Activated T-cell treated with anti-CD3 and anti-CD28 coated beads, Interleukin-2, amount 50 U/mL, for 24 hours (primary cell): ENCODE measurements around the gene BABAM2.

ENCODE experiments used
- DNase-seq: peaks from one replicate; pipeline ENCODE4 v3.0.0-alpha.2; 2020
- H3K27ac Mint-ChIP-seq: 2 replicates; pipeline ENCODE4 v1.8.0; 2020; ENCODE audit warnings: mild to moderate bottlenecking, mixed read lengths
- H3K27me3 Mint-ChIP-seq: 2 replicates; pipeline ENCODE4 v1.8.0; 2020; ENCODE audit warnings: mixed read lengths
- H3K36me3 Mint-ChIP-seq: 2 replicates; pipeline ENCODE4 v1.8.0; 2020; ENCODE audit warnings: low read depth, mixed read lengths
- H3K4me1 Mint-ChIP-seq: 2 replicates; pipeline ENCODE4 v1.8.0; 2020; ENCODE audit warnings: low read depth, mixed read lengths
- H3K4me3 Mint-ChIP-seq: 2 replicates; pipeline ENCODE4 v1.8.0; 2020; ENCODE audit warnings: mild to moderate bottlenecking, moderate library complexity, mixed read lengths
- H3K9me3 Mint-ChIP-seq: 2 replicates; pipeline ENCODE4 v1.8.0; 2020; ENCODE audit warnings: mixed read lengths

Gene BABAM2

GRCh38 chr2:27931361-27931950 is 40.9 kb downstream of the BABAM2 start:
- Mint-ChIP-seq H3K27ac (no peak overlapping the region), H3K4me3 (no peak overlapping the region), H3K36me3 (peaks cover 49% of the 10 kb centered on the region), H3K9me3 (no peaks in the 10 kb centered on the region), H3K4me1 (peaks cover 9% of the 10 kb centered on the region), H3K27me3 (no peaks in the 10 kb centered on the region)
- DNase-seq, result no peak

- no peak overlapping the region for H3K4me3 Mint-ChIP-seq
- no peak overlapping the region for H3K27ac Mint-ChIP-seq
- H3K36me3 Mint-ChIP-seq, result peaks cover 47% of the 10 kb centered on the region
- H3K4me1 Mint-ChIP-seq, result peaks cover 11% of the 10 kb centered on the region
- no peak for DNase-seq
- no peaks in the 10 kb centered on the region for H3K27me3 Mint-ChIP-seq
- H3K9me3 Mint-ChIP-seq, result no peaks in the 10 kb centered on the region
These were observed 41.9 kb downstream of the BABAM2 start for GRCh38 chr2:27932396-27932795.

GRCh38 chr2:27935026-27935425 is 44.5 kb downstream of the BABAM2 start:
- peaks cover 46% of the 10 kb centered on the region for H3K36me3 Mint-ChIP-seq

GRCh38 chr2:27940090-27940671 is 49.7 kb downstream of the BABAM2 start:
- H3K36me3 Mint-ChIP-seq, result peaks cover 30% of the 10 kb centered on the region

More at GRCh38 chr2:27935026-27935425, 44.5 kb downstream of the BABAM2 start:
- Mint-ChIP-seq H3K9me3 (no peaks in the 10 kb centered on the region), H3K4me1 (peaks cover 19% of the 10 kb centered on the region), H3K27ac (no peak overlapping the region), H3K27me3 (no peaks in the 10 kb centered on the region), H3K4me3 (no peak overlapping the region)
- DNase-seq, result no peak

GRCh38 chr2:27940982-27941381 is 50.5 kb downstream of the BABAM2 start:
- H3K4me1 Mint-ChIP-seq, result peaks cover 28% of the 10 kb centered on the region
- H3K4me3 Mint-ChIP-seq, result no peak overlapping the region
- no peaks in the 10 kb centered on the region for H3K9me3 Mint-ChIP-seq
- DNase-seq, result no peak
- H3K36me3 Mint-ChIP-seq, result peaks cover 26% of the 10 kb centered on the region
- no peaks in the 10 kb centered on the region for H3K27me3 Mint-ChIP-seq
- H3K27ac Mint-ChIP-seq, result no peak overlapping the region

More at GRCh38 chr2:27940090-27940671, 49.7 kb downstream of the BABAM2 start:
- H3K9me3 Mint-ChIP-seq, result no peaks in the 10 kb centered on the region
- peaks cover 26% of the 10 kb centered on the region for H3K4me1 Mint-ChIP-seq
- no peak overlapping the region for H3K27ac Mint-ChIP-seq
- no peak overlapping the region for H3K4me3 Mint-ChIP-seq
- DNase-seq, result no peak
- no peaks in the 10 kb centered on the region for H3K27me3 Mint-ChIP-seq

GRCh38 chr2:27942612-27943547 is 52.4 kb downstream of the BABAM2 start:
- H3K27me3 Mint-ChIP-seq, result no peaks in the 10 kb centered on the region
- DNase-seq, result no peak
- peaks cover 17% of the 10 kb centered on the region for H3K36me3 Mint-ChIP-seq
- H3K9me3 Mint-ChIP-seq, result no peaks in the 10 kb centered on the region
- H3K27ac Mint-ChIP-seq, result no peak overlapping the region
- H3K4me3 Mint-ChIP-seq, result no peak overlapping the region
- H3K4me1 Mint-ChIP-seq, result peaks cover 32% of the 10 kb centered on the region

GRCh38 chr2:27946530-27947060 is 56.1 kb downstream of the BABAM2 start:
- DNase-seq, result no peak
- Mint-ChIP-seq H3K9me3 (peaks cover 2% of the 10 kb centered on the region), H3K4me3 (no peak overlapping the region), H3K4me1 (peaks cover 40% of the 10 kb centered on the region), H3K36me3 (peaks cover 26% of the 10 kb centered on the region), H3K27me3 (no peaks in the 10 kb centered on the region), H3K27ac (no peak overlapping the region)

- peaks cover 74% of the 10 kb centered on the region for H3K4me1 Mint-ChIP-seq
- H3K27me3 Mint-ChIP-seq, result no peaks in the 10 kb centered on the region
- H3K27ac Mint-ChIP-seq, result no peak overlapping the region
- DNase-seq, result no peak
- H3K36me3 Mint-ChIP-seq, result peaks cover 36% of the 10 kb centered on the region
- H3K9me3 Mint-ChIP-seq, result peaks cover 15% of the 10 kb centered on the region
- no peak overlapping the region for H3K4me3 Mint-ChIP-seq
These were observed 61.5 kb downstream of the BABAM2 start for GRCh38 chr2:27952070-27952469.

GRCh38 chr2:27953077-27953476 is 62.5 kb downstream of the BABAM2 start:
- H3K9me3 Mint-ChIP-seq, result peaks cover 15% of the 10 kb centered on the region
- H3K36me3 Mint-ChIP-seq, result peaks cover 39% of the 10 kb centered on the region
- no peak overlapping the region for H3K27ac Mint-ChIP-seq
- no peaks in the 10 kb centered on the region for H3K27me3 Mint-ChIP-seq
- peaks cover 79% of the 10 kb centered on the region for H3K4me1 Mint-ChIP-seq
- H3K4me3 Mint-ChIP-seq, result no peak overlapping the region
- no peak for DNase-seq

- peaks cover 84% of the 10 kb centered on the region for H3K4me1 Mint-ChIP-seq
- peaks cover 36% of the 10 kb centered on the region for H3K36me3 Mint-ChIP-seq
- no peak for DNase-seq
- peak overlapping the region; percentile 94 for H3K27ac Mint-ChIP-seq
- H3K27me3 Mint-ChIP-seq, result no peaks in the 10 kb centered on the region
- peak overlapping the region; percentile 28 for H3K4me3 Mint-ChIP-seq
- H3K9me3 Mint-ChIP-seq, result peaks cover 15% of the 10 kb centered on the region
These were observed 63.7 kb downstream of the BABAM2 start for GRCh38 chr2:27954221-27954673.

GRCh38 chr2:27954771-27955383 is 64.3 kb downstream of the BABAM2 start:
- peaks cover 33% of the 10 kb centered on the region for H3K36me3 Mint-ChIP-seq
- peaks cover 88% of the 10 kb centered on the region for H3K4me1 Mint-ChIP-seq
- peak overlapping the region; percentile 94 for H3K27ac Mint-ChIP-seq
- H3K27me3 Mint-ChIP-seq, result no peaks in the 10 kb centered on the region
- peak overlapping the region; percentile 58 for H3K4me3 Mint-ChIP-seq
- no peak for DNase-seq
- H3K9me3 Mint-ChIP-seq, result peaks cover 15% of the 10 kb centered on the region

- Mint-ChIP-seq H3K27me3 (no peaks in the 10 kb centered on the region), H3K4me1 (peaks cover 90% of the 10 kb centered on the region), H3K4me3 (peak overlapping the region; percentile 58), H3K9me3 (peaks cover 15% of the 10 kb centered on the region), H3K27ac (peak overlapping the region; percentile 94), H3K36me3 (peaks cover 31% of the 10 kb centered on the region)
- no peak for DNase-seq
These were observed 65.0 kb downstream of the BABAM2 start for GRCh38 chr2:27955384-27956161.

- Mint-ChIP-seq H3K4me3 (no peak overlapping the region), H3K27ac (peak overlapping the region; percentile 57), H3K36me3 (peaks cover 20% of the 10 kb centered on the region), H3K9me3 (peaks cover 10% of the 10 kb centered on the region), H3K4me1 (peaks cover 90% of the 10 kb centered on the region), H3K27me3 (no peaks in the 10 kb centered on the region)
- no peak for DNase-seq
These were observed 66.4 kb downstream of the BABAM2 start for GRCh38 chr2:27956888-27957287.
